GM12864 (cell line): ENCODE results near the gene LRIG1.

ENCODE experiments used
- DNase-seq: peaks from one replicate; pipeline ENCODE4 v3.0.0-alpha.2; 2011; ENCODE audit warnings: low read depth
- H3K4me3 ChIP-seq: 2 replicates; pipeline ENCODE4 v1.5.1; 2011; ENCODE audit warnings: mild to moderate bottlenecking, low read depth, low read length, control low read depth
- CTCF ChIP-seq: IDR thresholded peaks from 2 replicates; pipeline ENCODE4 v1.5.1; 2011; ENCODE audit warnings: low read depth, mild to moderate bottlenecking, moderate library complexity, low read length, control low read depth, inconsistent platforms; ENCODE audit errors: missing control alignments

Gene LRIG1

GRCh38 chr3:66404903-66405700, 95.7 kb downstream of the LRIG1 start:
- no peak overlapping the region for H3K4me3 ChIP-seq
- no peak for DNase-seq
- TF ChIP-seq CTCF = no peak

GRCh38 chr3:66404197-66404596, 96.6 kb downstream of the LRIG1 start:
- H3K4me3 ChIP-seq = no peak overlapping the region
- TF ChIP-seq CTCF = no peak

GRCh38 chr3:66403323-66403990, 97.4 kb downstream of the LRIG1 start:
- no peak for DNase-seq
- TF ChIP-seq CTCF = no peak
- no peak overlapping the region for H3K4me3 ChIP-seq

More at GRCh38 chr3:66404197-66404596, 96.6 kb downstream of the LRIG1 start:
- no peak for DNase-seq

GRCh38 chr3:66402596-66403290, 98.1 kb downstream of the LRIG1 start:
- no peak overlapping the region for H3K4me3 ChIP-seq

GRCh38 chr3:66401675-66402491, 98.9 kb downstream of the LRIG1 start:
- DNase-seq = no peak
- no peak for TF ChIP-seq CTCF
- no peak overlapping the region for H3K4me3 ChIP-seq

More at GRCh38 chr3:66402596-66403290, 98.1 kb downstream of the LRIG1 start:
- no peak for TF ChIP-seq CTCF
- no peak for DNase-seq

- DNase-seq = no peak
- no peak for TF ChIP-seq CTCF
- no peak overlapping the region for H3K4me3 ChIP-seq
These were observed 99.7 kb downstream of the LRIG1 start for GRCh38 chr3:66401157-66401550.
